Measurements from ENCODE around the gene PODNL1.

PODNL1 gene

GRCh38 chr19:13964776-13965175, 26.6 kb upstream of the PODNL1 start:
- H3K4me2 ChIP-seq (ENCODE audit: low read length), result no peak overlapping the region
- no peak for TF ChIP-seq CTCF (IDR thresholded peaks at IDR 0.05)
- H3K4me1 ChIP-seq, result no peaks in the 10 kb centered on the region
- H3K9ac ChIP-seq, result no peak overlapping the region
- no peak overlapping the region for H3K4me3 ChIP-seq (ENCODE audit: low read depth, low read length)
- no peaks in the 10 kb centered on the region for H3K79me2 ChIP-seq
- H3K9me3 ChIP-seq (ENCODE audit: control insufficient read depth, low read length), result no peaks in the 10 kb centered on the region
- H3K36me3 ChIP-seq (ENCODE audit: control insufficient read depth, insufficient read depth, low read length), result no peaks in the 10 kb centered on the region
- no peak overlapping the region for H2AFZ ChIP-seq
- no peak overlapping the region for H3K27ac ChIP-seq
- H3K27me3 ChIP-seq (ENCODE audit: control insufficient read depth, insufficient read depth, low read length), result no peaks in the 10 kb centered on the region

GRCh38 chr19:13963603-13964105, 25.4 kb upstream of the PODNL1 start:
- no peaks in the 10 kb centered on the region for H3K36me3 ChIP-seq (ENCODE audit: control insufficient read depth, insufficient read depth, low read length)

GRCh38 chr19:13962699-13963602, 24.7 kb upstream of the PODNL1 start:
- Histone ChIP-seq H3K4me3 (ENCODE audit: low read depth, low read length) (no peak overlapping the region), H3K79me2 (no peaks in the 10 kb centered on the region), H3K9ac (no peak overlapping the region), H3K27me3 (ENCODE audit: control insufficient read depth, insufficient read depth, low read length) (no peaks in the 10 kb centered on the region), H2AFZ (no peak overlapping the region), H3K9me3 (ENCODE audit: control insufficient read depth, low read length) (no peaks in the 10 kb centered on the region), H3K4me2 (ENCODE audit: low read length) (no peak overlapping the region), H3K36me3 (ENCODE audit: control insufficient read depth, insufficient read depth, low read length) (no peaks in the 10 kb centered on the region), H3K4me1 (no peaks in the 10 kb centered on the region), H3K27ac (no peak overlapping the region)
- no peak for TF ChIP-seq CTCF (IDR thresholded peaks at IDR 0.05)

More at GRCh38 chr19:13963603-13964105, 25.4 kb upstream of the PODNL1 start:
- Histone ChIP-seq H3K27ac (no peak overlapping the region), H3K9me3 (ENCODE audit: control insufficient read depth, low read length) (no peaks in the 10 kb centered on the region), H3K4me2 (ENCODE audit: low read length) (no peak overlapping the region), H3K27me3 (ENCODE audit: control insufficient read depth, insufficient read depth, low read length) (no peaks in the 10 kb centered on the region), H3K79me2 (no peaks in the 10 kb centered on the region), H3K4me3 (ENCODE audit: low read depth, low read length) (no peak overlapping the region), H3K9ac (no peak overlapping the region), H3K4me1 (no peaks in the 10 kb centered on the region), H2AFZ (no peak overlapping the region)
- TF ChIP-seq CTCF (IDR thresholded peaks at IDR 0.05), result no peak

- Histone ChIP-seq H3K36me3 (ENCODE audit: control insufficient read depth, insufficient read depth, low read length) (no peaks in the 10 kb centered on the region), H3K4me1 (no peaks in the 10 kb centered on the region), H3K4me3 (ENCODE audit: low read depth, low read length) (no peak overlapping the region), H3K4me2 (ENCODE audit: low read length) (no peak overlapping the region), H3K27me3 (ENCODE audit: control insufficient read depth, insufficient read depth, low read length) (no peaks in the 10 kb centered on the region), H3K9me3 (ENCODE audit: control insufficient read depth, low read length) (no peaks in the 10 kb centered on the region), H2AFZ (no peak overlapping the region), H3K9ac (no peak overlapping the region), H3K79me2 (no peaks in the 10 kb centered on the region), H3K27ac (no peak overlapping the region)
- TF ChIP-seq CTCF (IDR thresholded peaks at IDR 0.05), result no peak
Observed at GRCh38 chr19:13961826-13962698, 23.8 kb upstream of the PODNL1 start.
